ENCODE measurements around the gene TAMALIN.

TAMALIN gene

GRCh38 chr12:52045794-52046199 lies 39.1 kb downstream of the TAMALIN start:
- Mint-ChIP-seq H3K9me3 (no peaks in the 10 kb centered on the region), H3K4me1 (ENCODE audit: low read depth) (peaks cover 39% of the 10 kb centered on the region), H3K27ac (no peak overlapping the region), H3K36me3 (ENCODE audit: low read depth) (no peaks in the 10 kb centered on the region), H3K4me3 (no peak overlapping the region), H3K27me3 (no peaks in the 10 kb centered on the region)
- no peak for DNase-seq

GRCh38 chr12:52046859-52047258 lies 40.1 kb downstream of the TAMALIN start:
- Mint-ChIP-seq H3K27me3 (no peaks in the 10 kb centered on the region), H3K4me3 (no peak overlapping the region), H3K4me1 (ENCODE audit: low read depth) (peaks cover 35% of the 10 kb centered on the region), H3K9me3 (no peaks in the 10 kb centered on the region), H3K36me3 (ENCODE audit: low read depth) (peaks cover 6% of the 10 kb centered on the region), H3K27ac (no peak overlapping the region)
- no peak for DNase-seq

- H3K27ac Mint-ChIP-seq: peak overlapping the region; percentile 52
- no peak for DNase-seq
- H3K9me3 Mint-ChIP-seq: no peaks in the 10 kb centered on the region
- H3K36me3 Mint-ChIP-seq (ENCODE audit: low read depth): peaks cover 13% of the 10 kb centered on the region
- H3K4me1 Mint-ChIP-seq (ENCODE audit: low read depth): peaks cover 41% of the 10 kb centered on the region
- no peaks in the 10 kb centered on the region for H3K27me3 Mint-ChIP-seq
- peak overlapping the region; percentile 93 for H3K4me3 Mint-ChIP-seq
Measured at GRCh38 chr12:52049286-52049685, 42.5 kb downstream of the TAMALIN start.

GRCh38 chr12:52049688-52050087 lies 42.9 kb downstream of the TAMALIN start:
- Mint-ChIP-seq H3K4me1 (ENCODE audit: low read depth) (peaks cover 43% of the 10 kb centered on the region), H3K27ac (peak overlapping the region; percentile 52), H3K9me3 (no peaks in the 10 kb centered on the region), H3K4me3 (peak overlapping the region; percentile 93), H3K36me3 (ENCODE audit: low read depth) (peaks cover 17% of the 10 kb centered on the region), H3K27me3 (no peaks in the 10 kb centered on the region)
- DNase-seq: no peak

GRCh38 chr12:52050116-52050757 lies 43.5 kb downstream of the TAMALIN start:
- Mint-ChIP-seq H3K27me3 (no peaks in the 10 kb centered on the region), H3K4me3 (peak overlapping the region; percentile 93), H3K9me3 (no peaks in the 10 kb centered on the region), H3K4me1 (ENCODE audit: low read depth) (peaks cover 43% of the 10 kb centered on the region), H3K36me3 (ENCODE audit: low read depth) (peaks cover 23% of the 10 kb centered on the region), H3K27ac (peak overlapping the region; percentile 90)
- no peak for DNase-seq

GRCh38 chr12:52050758-52051541 lies 44.2 kb downstream of the TAMALIN start, which contains the start of gene NR4A1:
Gene NR4A1, plus strand, starts transcription at chr12:52051442. Its CDS starts 2,887 bp downstream, at chr12:52054329.
- H3K9me3 Mint-ChIP-seq: no peaks in the 10 kb centered on the region
- peaks cover 29% of the 10 kb centered on the region for H3K36me3 Mint-ChIP-seq (ENCODE audit: low read depth)

GRCh38 chr12:52052468-52053186 lies 45.9 kb downstream of the TAMALIN start:
- H3K4me1 Mint-ChIP-seq (ENCODE audit: low read depth): peaks cover 39% of the 10 kb centered on the region

More at GRCh38 chr12:52050758-52051541, 44.2 kb downstream of the TAMALIN start, which contains the start of gene NR4A1:
- peaks cover 39% of the 10 kb centered on the region for H3K4me1 Mint-ChIP-seq (ENCODE audit: low read depth)
- peak within 1 kb of the TSS; percentile 93 for H3K4me3 Mint-ChIP-seq
- peak; percentile 99 for DNase-seq
- H3K27ac Mint-ChIP-seq: peak within 1 kb of the TSS; percentile 94
- no peaks in the 10 kb centered on the region for H3K27me3 Mint-ChIP-seq

GRCh38 chr12:52053536-52054209 lies 46.9 kb downstream of the TAMALIN start:
- Mint-ChIP-seq H3K27ac (peak overlapping the region; percentile 44), H3K27me3 (no peaks in the 10 kb centered on the region), H3K4me3 (peak overlapping the region; percentile 93), H3K9me3 (no peaks in the 10 kb centered on the region), H3K36me3 (ENCODE audit: low read depth) (peaks cover 55% of the 10 kb centered on the region), H3K4me1 (ENCODE audit: low read depth) (peaks cover 39% of the 10 kb centered on the region)
- DNase-seq: no peak

More at GRCh38 chr12:52052468-52053186, 45.9 kb downstream of the TAMALIN start:
- peaks cover 45% of the 10 kb centered on the region for H3K36me3 Mint-ChIP-seq (ENCODE audit: low read depth)
- no peaks in the 10 kb centered on the region for H3K27me3 Mint-ChIP-seq
- H3K27ac Mint-ChIP-seq: peak overlapping the region; percentile 94
- peak overlapping the region; percentile 93 for H3K4me3 Mint-ChIP-seq
- peak; percentile 43 for DNase-seq
- no peaks in the 10 kb centered on the region for H3K9me3 Mint-ChIP-seq

- Mint-ChIP-seq H3K36me3 (ENCODE audit: low read depth) (peaks cover 60% of the 10 kb centered on the region), H3K4me1 (ENCODE audit: low read depth) (peaks cover 37% of the 10 kb centered on the region), H3K9me3 (no peaks in the 10 kb centered on the region), H3K4me3 (peak overlapping the region; percentile 3), H3K27me3 (no peaks in the 10 kb centered on the region), H3K27ac (peak overlapping the region; percentile 40)
- no peak for DNase-seq
Measured at GRCh38 chr12:52054231-52054832, 47.6 kb downstream of the TAMALIN start.

GRCh38 chr12:52054833-52055730 lies 48.3 kb downstream of the TAMALIN start:
- Mint-ChIP-seq H3K4me1 (ENCODE audit: low read depth) (peaks cover 29% of the 10 kb centered on the region), H3K4me3 (no peak overlapping the region), H3K36me3 (ENCODE audit: low read depth) (peaks cover 67% of the 10 kb centered on the region), H3K27me3 (no peaks in the 10 kb centered on the region), H3K27ac (peak overlapping the region; percentile 40), H3K9me3 (no peaks in the 10 kb centered on the region)
- DNase-seq: no peak

- Mint-ChIP-seq H3K27ac (no peak overlapping the region), H3K9me3 (no peaks in the 10 kb centered on the region)
Measured at GRCh38 chr12:52055731-52056711, 49.3 kb downstream of the TAMALIN start.

More at GRCh38 chr12:52055731-52056711, 49.3 kb downstream of the TAMALIN start:
- Mint-ChIP-seq H3K4me1 (ENCODE audit: low read depth) (peaks cover 23% of the 10 kb centered on the region), H3K27me3 (no peaks in the 10 kb centered on the region), H3K4me3 (no peak overlapping the region), H3K36me3 (ENCODE audit: low read depth) (peaks cover 67% of the 10 kb centered on the region)
- DNase-seq: no peak
